Ectodermal cell (in vitro differentiated cells): Measurements from ENCODE around the gene SGCB.
A peak's percentile ranks its signal among the peaks of the same experiment; 100 is the strongest.

Experiments
- H3K27ac ChIP-seq: 2 replicates; pipeline ENCODE4 v1.7.0; 2013; ENCODE audit warnings: mild to moderate bottlenecking, low read depth, low read length; ENCODE audit not compliant: insufficient read depth, poor library complexity, severe bottlenecking
- H3K27me3 ChIP-seq: 2 replicates; pipeline ENCODE4 v1.7.0; 2013; ENCODE audit warnings: mild to moderate bottlenecking, low read length; ENCODE audit not compliant: insufficient read depth, control insufficient read depth, poor library complexity, severe bottlenecking
- H3K36me3 ChIP-seq: one replicate; pipeline ENCODE4 v1.7.0; 2013; ENCODE audit warnings: low read length; ENCODE audit not compliant: control insufficient read depth, insufficient read depth
- H3K4me1 ChIP-seq: one replicate; pipeline ENCODE4 v1.7.0; 2013; ENCODE audit warnings: low read length; ENCODE audit not compliant: control insufficient read depth, insufficient read depth
- H3K4me3 ChIP-seq: 2 replicates; pipeline ENCODE4 v1.7.0; 2013; ENCODE audit warnings: low read depth, low read length, control low read depth; ENCODE audit not compliant: insufficient read depth
- H3K9me3 ChIP-seq: 2 replicates; pipeline ENCODE4 v1.7.0; 2013; ENCODE audit warnings: mild to moderate bottlenecking, low read length, moderate library complexity; ENCODE audit not compliant: control insufficient read depth
- WGBS, 2 experiments: methylation state at CpG; one replicate each; pipeline ENCODE4 v1.1.7; 2013; ENCODE audit warnings: missing lambda C conversion rate in 2 of 2; 5-methylcytosine and 5-hydroxymethylcytosine counted together

SGCB gene

DNA sequence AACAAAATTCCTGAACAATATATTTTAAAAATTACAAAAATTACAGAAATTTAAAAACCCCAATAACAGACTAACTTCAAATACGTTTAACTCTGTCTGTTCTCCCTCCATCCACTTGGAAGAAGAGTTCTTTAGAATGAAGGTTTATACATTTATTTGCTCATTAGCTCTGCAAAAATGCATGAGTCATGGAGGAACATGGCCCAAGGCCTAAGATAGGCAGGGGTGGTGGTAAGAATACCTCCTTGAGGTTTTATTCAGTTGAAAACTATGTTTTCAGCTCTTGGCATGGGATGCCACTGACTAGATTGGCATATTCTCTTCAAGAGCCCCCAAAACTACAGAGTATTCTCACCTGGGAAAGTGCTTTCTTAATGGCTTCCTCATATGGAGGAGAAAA, 9.1 kb downstream of the SGCB start:
- no peaks in the 10 kb centered on the region for H3K27me3 ChIP-seq
- H3K4me1 ChIP-seq = no peaks in the 10 kb centered on the region
- 100% methylated on average over 1 of the region's 1 CpG; no CpG with 5 or more reads in 1 of the 2 experiments for WGBS, 2 experiments
- H3K4me3 ChIP-seq = no peak overlapping the region
- H3K9me3 ChIP-seq = no peaks in the 10 kb centered on the region
- no peak overlapping the region for H3K27ac ChIP-seq
- peaks cover 23% of the 10 kb centered on the region for H3K36me3 ChIP-seq

DNA sequence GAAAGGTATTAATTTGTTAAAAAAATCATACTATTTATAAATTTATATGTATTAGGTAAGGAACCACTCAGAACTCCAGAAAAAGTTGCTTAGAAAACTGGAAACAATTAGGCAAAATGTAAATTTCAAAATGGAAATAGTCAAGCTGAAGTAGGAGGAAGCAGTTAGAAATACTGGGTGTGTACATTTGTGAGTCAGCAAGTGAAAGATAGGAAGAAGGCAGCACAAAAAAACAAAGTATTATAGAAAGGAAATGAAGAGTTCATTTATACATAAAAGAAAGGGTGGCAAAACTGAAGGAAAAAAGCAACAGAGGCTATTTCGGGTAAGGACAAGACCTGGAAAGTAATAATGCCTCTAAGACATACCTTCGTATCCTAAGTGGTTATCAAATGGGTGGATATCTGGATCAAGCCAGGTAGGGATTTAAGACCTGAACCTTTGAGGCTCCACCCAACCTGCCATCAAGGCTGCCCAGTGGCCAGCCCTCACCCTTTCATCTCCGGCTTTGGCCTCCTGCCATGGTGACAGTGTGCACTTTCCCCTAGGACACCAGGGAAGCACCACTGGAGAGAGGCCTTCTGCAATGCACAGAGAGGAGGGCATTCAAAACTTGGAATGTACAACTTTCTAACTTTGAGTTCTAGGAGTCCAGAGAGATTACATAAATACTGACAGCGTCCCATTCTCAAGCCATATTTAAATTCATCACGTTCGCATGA, 18.0 kb downstream of the SGCB start, which contains the start of gene LRRC66:
Gene LRRC66 (minus strand): TSS at position 428 of the 722 bp plus-strand sequence. CDS start 2,750 bp downstream, outside the sequence.
- no peaks in the 10 kb centered on the region for H3K9me3 ChIP-seq
- 92 to 93% methylated on average over 6 of the region's 6 CpGs for WGBS, 2 experiments
- peaks cover 16% of the 10 kb centered on the region for H3K36me3 ChIP-seq
- no peaks in the 10 kb centered on the region for H3K27me3 ChIP-seq
- H3K27ac ChIP-seq = no peak within 1 kb of the TSS
- H3K4me1 ChIP-seq = peaks cover 1% of the 10 kb centered on the region
- H3K4me3 ChIP-seq = no peak within 1 kb of the TSS

DNA sequence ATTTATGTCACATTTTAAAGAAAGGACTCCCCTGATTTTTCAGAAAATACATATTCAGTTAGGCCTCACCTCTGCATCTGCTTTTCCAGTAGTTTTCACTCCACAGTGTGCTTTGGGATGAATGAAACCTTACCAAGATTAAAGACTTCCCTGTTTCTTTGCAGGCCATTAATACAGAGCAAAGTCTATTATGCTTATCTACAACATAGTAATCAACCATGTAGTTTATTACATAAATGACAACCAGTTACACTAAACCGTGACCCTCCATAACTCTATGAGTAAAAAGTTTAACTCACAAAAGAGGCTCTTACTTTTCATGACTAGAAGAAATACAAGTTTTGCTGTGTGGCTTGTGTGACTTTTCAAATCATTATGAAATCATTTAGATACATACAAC, 20.3 kb downstream of the SGCB start:
- no peaks in the 10 kb centered on the region for H3K9me3 ChIP-seq
- H3K27ac ChIP-seq = no peak overlapping the region
- H3K4me1 ChIP-seq = peaks cover 5% of the 10 kb centered on the region
- peaks cover 6% of the 10 kb centered on the region for H3K36me3 ChIP-seq
- H3K4me3 ChIP-seq = no peak overlapping the region
- no peaks in the 10 kb centered on the region for H3K27me3 ChIP-seq
- 0% methylated on average over 1 of the region's 1 CpG; no CpG with 5 or more reads in 1 of the 2 experiments for WGBS, 2 experiments

DNA sequence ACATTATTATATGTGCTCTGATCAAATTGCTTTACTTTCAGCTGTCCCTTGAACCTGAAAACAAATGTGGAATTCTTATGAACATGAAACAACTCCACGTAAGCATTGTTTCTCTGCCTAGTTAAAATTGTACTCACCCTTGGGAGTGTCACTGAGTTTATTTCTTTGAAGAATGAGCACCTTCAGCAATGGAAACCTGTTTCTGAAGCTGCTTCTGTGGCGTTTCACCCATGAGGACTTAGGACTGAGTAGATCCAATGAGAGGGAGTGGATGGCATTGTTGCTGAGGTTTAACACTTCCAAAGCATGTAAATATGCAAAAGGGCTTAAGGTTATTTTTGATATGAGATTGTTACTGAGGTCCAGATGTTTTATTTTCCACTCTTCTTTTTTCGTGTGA, 21.1 kb downstream of the SGCB start:
- 90 to 93% methylated on average over 3 of the region's 3 CpGs for WGBS, 2 experiments
- Histone ChIP-seq H3K4me3 (no peak overlapping the region), H3K27me3 (no peaks in the 10 kb centered on the region)

DNA sequence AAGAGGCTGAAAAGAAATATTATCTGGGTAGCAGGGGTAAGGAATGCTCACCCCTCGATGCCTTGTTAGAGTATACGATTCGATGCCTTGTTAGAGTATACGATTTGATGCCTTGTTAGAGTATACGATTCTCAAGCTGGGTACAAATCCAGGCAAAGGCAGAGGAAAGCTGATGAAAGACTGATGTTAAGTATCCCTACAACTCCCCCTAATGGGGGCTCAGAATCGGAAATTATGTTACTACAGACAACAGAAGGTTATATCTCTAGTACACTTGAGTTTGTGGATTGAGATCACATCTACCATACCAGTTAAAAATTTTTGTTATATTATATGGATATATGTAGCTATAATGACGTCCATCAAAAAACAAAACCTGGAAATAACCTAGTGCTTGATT, 22.7 kb downstream of the SGCB start:
- Histone ChIP-seq H3K4me1 (peaks cover 5% of the 10 kb centered on the region), H3K27me3 (no peaks in the 10 kb centered on the region), H3K4me3 (no peak overlapping the region), H3K36me3 (no peaks in the 10 kb centered on the region), H3K27ac (peak overlapping the region; percentile 47), H3K9me3 (no peaks in the 10 kb centered on the region)
- WGBS, 2 experiments = 67 to 73% methylated on average over 5 to 6 of the region's 7 CpGs

More for the DNA sequence above, 21.1 kb downstream of the SGCB start:
- Histone ChIP-seq H3K4me1 (peaks cover 5% of the 10 kb centered on the region), H3K9me3 (no peaks in the 10 kb centered on the region), H3K36me3 (no peaks in the 10 kb centered on the region), H3K27ac (no peak overlapping the region)

DNA sequence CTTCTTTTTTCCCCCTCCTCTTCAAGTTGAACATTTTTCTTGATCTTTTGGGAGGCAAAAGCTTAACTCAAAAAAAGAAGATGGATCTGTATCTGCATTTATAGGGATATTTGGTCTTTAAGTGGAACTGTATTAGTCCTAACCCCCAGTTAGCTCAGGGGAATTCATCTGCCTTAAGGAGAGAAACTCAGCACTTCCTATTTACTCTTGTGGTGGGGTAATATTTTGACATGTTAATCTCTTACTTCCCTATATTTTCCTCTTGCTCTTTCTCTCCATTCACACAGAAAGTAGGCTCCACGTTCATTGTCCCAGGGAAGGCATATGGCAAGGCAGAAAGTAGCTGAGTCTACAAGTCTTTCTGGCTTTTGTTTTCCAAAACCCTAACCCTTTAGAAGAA, 23.2 kb downstream of the SGCB start:
- Histone ChIP-seq H3K4me3 (no peak overlapping the region), H3K27ac (peak overlapping the region; percentile 47), H3K27me3 (no peaks in the 10 kb centered on the region), H3K9me3 (no peaks in the 10 kb centered on the region), H3K4me1 (peaks cover 5% of the 10 kb centered on the region), H3K36me3 (no peaks in the 10 kb centered on the region)
- WGBS, 2 experiments = 38 to 41% methylated on average over 1 of the region's 1 CpG

DNA sequence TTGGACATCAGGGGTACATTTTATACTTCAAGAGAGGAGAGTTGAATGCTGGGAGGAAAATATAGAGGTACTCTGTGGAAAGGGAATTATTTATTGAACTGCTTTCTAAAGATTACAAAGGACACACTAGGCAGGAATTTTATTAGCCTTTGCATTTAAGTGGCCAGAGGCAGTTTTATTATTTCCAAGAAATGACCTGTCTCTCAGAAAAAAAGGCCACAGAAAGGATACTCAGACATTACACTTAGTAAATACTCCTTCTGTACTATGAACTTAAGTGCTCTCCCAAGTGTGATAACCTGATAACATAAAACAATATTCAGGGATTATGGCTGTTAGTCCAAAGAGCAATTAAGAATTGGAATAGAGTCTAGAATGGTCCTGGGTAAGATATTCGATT, 25.4 kb downstream of the SGCB start:
- Histone ChIP-seq H3K27ac (no peak overlapping the region), H3K36me3 (no peaks in the 10 kb centered on the region), H3K4me1 (peaks cover 5% of the 10 kb centered on the region), H3K27me3 (no peaks in the 10 kb centered on the region), H3K9me3 (no peaks in the 10 kb centered on the region), H3K4me3 (no peak overlapping the region)
- WGBS, 2 experiments = 84 to 93% methylated on average over 1 of the region's 1 CpG

DNA sequence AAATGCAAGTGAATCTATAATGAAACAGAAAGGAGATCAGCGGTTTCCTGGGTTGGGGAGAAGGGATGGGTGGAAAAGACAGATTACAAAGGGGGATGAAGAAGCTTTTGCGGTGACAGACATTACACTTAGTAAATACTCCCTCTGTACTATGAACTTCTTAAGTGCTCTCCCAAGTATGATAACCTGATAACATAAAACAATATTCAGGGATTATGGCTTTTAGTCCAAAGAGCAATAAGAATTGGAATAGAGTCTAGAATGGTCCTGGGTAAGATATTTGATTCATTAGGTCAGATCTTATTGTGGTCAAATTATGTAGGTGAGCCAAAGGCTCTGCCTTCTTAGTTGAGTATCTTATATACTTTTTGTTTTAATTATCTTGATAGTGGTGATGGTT, 27.1 kb downstream of the SGCB start:
- Histone ChIP-seq H3K4me1 (peaks cover 5% of the 10 kb centered on the region), H3K27me3 (no peaks in the 10 kb centered on the region), H3K27ac (no peak overlapping the region), H3K9me3 (no peaks in the 10 kb centered on the region), H3K4me3 (no peak overlapping the region), H3K36me3 (no peaks in the 10 kb centered on the region)
- 100% methylated on average over 1 of the region's 2 CpGs; no CpG with 5 or more reads in 1 of the 2 experiments for WGBS, 2 experiments

DNA sequence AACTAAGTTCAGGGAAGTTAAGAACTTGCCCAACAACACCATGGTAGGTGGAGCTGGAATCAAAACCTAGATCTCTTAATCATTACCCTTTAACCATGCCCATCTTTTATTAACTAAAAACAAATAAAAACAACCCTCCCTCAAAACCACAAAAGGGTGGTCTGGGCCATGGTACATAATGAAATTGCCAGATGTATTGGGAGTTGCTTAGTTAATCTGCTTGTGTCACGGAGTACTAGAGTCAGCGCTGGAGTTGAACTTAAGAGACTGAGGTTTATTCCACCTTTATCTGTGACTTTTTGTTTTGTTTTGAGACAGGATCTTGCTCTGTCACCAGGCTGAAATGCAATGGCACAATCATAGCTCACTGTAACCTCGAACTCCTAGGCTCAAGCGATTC, 31.2 kb downstream of the SGCB start:
- no peaks in the 10 kb centered on the region for H3K27me3 ChIP-seq
- no peak overlapping the region for H3K27ac ChIP-seq
- 94 to 98% methylated on average over 4 of the region's 4 CpGs for WGBS, 2 experiments
- H3K4me1 ChIP-seq = no peaks in the 10 kb centered on the region
- no peaks in the 10 kb centered on the region for H3K9me3 ChIP-seq
- H3K36me3 ChIP-seq = no peaks in the 10 kb centered on the region
- H3K4me3 ChIP-seq = no peak overlapping the region

DNA sequence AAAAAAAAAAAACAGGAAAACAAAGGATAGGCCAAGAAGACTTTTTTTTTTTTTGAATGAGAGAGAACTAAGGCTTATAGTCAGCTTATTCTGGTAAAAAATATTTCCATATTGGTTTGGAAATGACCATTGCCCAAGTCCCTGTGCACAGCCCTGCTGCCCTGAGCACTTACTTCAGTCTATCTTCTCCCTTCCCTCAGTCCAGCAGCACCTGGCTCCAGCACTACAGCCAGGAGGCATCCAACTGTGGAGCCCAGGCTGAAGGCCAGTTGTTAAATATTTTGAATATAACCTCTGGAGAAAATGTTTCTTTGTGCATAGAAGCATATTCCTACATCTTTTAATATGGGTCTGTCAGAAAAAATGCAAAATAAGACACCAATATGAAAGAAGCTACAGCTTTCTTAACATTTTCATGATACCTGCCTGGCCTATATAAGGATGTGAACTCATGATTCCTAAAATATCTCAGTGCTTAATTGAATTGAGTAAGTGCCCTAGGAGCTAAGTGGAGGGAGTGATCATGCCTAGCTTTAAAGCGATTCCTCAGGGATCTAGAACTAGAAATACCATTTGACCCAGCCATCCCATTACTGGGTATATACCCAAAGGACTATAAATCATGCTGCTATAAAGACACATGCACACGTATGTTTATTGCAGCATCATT, 32.4 kb downstream of the SGCB start:
- Histone ChIP-seq H3K27me3 (no peaks in the 10 kb centered on the region), H3K4me3 (no peak overlapping the region), H3K4me1 (no peaks in the 10 kb centered on the region), H3K9me3 (no peaks in the 10 kb centered on the region), H3K27ac (no peak overlapping the region), H3K36me3 (no peaks in the 10 kb centered on the region)
- 100% methylated on average over 1 of the region's 2 CpGs; no CpG with 5 or more reads in 1 of the 2 experiments for WGBS, 2 experiments
